HG02763 (cell line): ENCODE data around the gene NMD3.

Source experiments
- ATAC-seq: cut with Tn5 transposase; IDR thresholded peaks from one replicate; pipeline ENCODE4 v1.9.1; 2021; ENCODE audit warnings: mild to moderate bottlenecking, moderate library complexity; ENCODE audit not compliant: unreplicated experiment

NMD3 gene

DNA sequence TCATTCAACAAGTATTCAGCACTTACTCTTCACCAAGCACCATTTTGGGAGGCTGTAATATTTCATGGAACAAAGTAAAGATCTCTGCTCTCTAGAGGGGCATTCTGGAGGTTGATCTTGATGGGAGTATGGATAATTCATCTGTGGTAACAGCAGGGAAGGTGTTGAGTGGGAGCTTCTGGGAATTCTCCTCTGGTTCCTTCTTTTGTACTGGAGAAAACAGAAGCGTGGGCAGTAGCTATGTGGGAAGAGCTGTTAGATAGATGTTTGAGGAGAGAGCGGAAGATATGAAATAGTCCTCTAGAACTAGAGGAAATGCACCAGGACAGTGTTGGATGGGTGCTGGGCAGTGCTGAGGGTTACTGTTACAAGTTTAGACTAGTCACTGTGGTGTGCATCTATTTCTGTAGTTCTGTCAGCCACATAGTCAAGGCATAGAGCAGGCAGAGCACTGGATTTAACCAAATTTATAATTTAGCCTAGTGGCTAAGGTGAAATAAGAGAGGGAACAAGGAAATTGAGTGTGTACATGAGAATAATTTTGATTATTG, 9.6 kb downstream of the NMD3 start:
- no peak for ATAC-seq

DNA sequence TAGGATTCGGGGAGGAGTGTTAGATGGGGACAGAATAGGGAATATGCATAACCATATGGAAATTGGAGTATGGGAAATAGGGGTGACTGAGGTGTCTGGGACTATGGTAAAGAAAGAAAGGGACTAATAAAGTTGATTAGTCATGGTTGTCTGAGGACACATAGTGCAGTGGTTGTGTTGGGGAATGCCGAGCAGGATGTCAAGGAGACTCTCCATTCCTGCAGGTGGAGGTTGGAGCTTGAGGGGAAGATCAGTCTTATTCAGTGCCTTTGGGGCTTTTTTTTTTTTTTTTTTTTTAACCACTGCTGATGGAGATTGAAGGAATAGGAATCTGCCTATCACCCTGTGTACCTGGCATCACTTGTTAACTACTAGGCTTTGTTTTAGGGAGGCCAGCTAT, 10.8 kb downstream of the NMD3 start:
- ATAC-seq: no peak

DNA sequence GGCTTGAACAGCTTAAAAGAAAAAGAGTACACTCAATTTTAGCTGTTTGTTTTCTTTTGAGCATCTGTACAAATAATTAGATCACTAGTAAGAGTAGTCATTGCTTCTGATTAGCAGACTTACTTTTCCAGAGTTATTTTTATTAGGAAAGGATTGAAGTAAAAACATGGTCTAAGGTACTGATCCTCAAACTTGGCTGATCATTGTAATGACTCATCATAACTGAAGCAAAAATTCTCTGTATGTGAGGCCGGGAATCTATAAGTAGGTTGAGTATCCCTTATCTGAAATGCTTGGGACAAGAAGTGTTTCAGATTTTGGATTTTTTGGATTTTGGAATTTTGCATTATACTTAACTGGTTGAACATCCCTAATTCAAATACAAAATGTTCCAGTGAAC, 12.4 kb downstream of the NMD3 start:
- no peak for ATAC-seq

DNA sequence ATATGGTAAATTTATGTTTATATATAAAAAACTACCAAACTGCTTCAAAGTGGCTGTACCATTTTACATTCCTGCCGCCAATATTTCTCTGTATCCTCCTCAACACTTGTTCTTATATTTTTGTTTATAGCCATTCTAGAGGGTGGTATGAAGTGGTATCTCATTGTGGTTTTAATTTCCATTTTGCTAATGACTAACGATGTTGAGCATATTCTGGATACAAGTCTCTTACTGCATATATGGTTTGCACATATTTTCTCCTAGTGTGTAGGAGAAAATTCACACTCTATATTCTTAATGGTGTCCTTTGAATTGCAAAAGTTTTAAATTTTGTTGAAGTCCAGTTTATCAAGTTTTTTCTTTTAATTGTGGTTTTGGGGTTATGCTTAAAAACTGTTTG, 15.1 kb downstream of the NMD3 start:
- ATAC-seq: no peak

GRCh38 chr3:161239700-161240099, 18.6 kb downstream of the NMD3 start:
- ATAC-seq: no peak

GRCh38 chr3:161244538-161244937, 23.4 kb downstream of the NMD3 start:
- no peak for ATAC-seq

- no peak for ATAC-seq
Measured at GRCh38 chr3:161247049-161247448, 25.9 kb downstream of the NMD3 start.

GRCh38 chr3:161250116-161250515, 29.0 kb downstream of the NMD3 start:
- ATAC-seq: no peak

DNA sequence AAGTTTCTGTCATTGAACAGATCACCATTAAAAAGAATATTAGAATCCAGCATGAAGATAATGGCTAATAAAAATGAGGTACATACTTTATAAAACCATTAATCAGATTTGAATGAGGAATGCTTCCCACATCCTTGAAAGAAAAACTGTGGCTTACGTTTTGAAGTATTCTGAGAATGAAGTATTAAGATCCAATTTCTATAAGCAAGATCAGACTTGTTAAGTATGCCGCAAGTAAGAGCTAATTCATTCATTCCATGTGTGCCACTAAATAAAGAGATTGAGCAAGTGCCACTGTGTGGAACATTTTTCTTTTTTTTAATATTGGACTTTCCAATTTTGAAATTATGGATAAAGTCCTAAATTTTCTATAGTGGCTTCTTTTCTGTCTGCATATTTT, 30.6 kb downstream of the NMD3 start:
- no peak for ATAC-seq

DNA sequence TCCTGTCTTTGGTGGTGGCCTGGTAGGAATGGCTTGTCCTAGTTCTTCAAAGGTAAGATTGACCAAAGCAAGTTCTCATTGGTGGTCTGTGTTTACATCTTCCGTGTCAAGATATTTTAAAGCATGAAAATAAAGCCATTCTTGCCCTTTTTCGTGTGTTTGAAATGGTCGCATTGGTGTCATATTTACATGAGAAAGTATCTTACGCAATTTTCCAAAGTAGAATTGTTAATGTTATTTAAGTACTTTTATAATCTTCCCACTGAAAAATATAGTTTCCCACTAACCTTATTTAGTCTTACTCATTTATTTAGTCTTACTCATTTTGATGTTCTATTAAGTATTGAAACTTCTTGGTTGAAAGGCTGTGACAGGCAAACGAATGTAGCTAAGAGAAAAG, 31.0 kb downstream of the NMD3 start:
- ATAC-seq: no peak

DNA sequence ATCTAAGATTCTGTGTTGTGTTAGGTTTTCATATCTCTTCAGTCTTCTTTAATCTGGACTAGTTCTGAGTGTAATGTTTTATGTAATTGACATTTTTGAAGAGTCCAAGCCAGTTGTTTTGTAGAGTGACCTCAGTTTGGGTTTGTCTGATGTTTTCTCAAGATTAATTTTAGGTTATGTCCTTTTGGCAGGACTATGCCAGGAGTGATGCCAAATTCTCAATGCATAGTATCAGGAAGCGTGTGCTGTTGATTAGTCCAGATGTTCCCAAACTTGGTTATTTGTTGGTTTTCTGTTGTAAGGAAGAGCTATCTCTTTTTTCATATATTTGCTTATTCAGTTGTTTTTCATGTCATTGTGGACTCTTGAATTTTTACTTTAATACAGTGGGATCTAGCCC, 32.6 kb downstream of the NMD3 start:
- ATAC-seq: no peak

DNA sequence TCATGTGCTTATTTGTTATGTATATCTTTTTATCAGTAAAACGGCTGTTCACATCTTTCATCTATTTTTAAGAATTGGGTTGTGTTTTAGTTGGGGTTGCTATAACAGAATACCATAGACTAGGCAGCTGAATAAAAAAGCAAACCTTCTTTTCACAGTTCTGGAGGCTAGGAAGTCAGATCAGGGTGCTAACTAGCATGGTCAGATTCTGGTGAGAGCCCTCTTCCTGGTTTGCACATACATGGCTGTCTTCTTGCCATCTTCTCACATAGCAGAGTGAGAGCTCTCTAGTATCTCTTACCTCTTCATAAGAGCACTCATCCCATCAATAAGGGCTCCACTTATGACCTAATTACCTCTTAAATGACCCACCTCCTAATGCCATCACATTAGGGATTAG, 33.8 kb downstream of the NMD3 start:
- ATAC-seq: no peak

- no peak for ATAC-seq
Measured at GRCh38 chr3:161263057-161263456, 41.9 kb downstream of the NMD3 start.

- no peak for ATAC-seq
Measured at GRCh38 chr3:161264852-161265251, 43.7 kb downstream of the NMD3 start.

DNA sequence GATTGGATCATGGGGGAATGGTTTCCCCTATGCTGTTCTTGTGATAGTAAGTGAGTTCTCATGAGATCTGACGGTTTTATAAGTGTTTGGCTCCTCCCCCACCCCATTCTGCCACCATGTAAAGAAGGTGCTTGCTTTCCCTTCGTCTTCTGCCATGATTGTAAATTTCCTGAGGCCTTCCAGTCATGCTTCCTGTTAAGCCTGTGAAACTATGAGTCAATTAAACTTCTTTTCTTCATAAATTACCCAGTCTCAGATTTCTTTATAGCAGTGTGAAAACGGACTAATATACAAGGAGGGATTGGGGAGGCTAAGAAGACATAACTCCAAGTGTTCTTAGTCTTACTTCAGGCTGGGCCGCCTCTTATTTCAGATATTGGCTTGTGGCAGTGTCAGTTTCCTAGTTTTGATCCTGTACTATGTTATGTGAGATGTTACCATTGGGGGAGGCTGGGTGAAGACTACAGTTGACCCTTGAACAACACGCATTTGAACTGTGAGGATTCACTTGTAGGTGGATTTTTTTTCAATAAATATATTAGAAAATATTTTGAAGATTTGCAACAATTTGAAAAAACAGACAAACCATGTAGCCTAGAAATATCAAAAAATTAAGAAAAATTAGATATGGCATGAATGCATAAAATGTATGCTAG, 44.9 kb downstream of the NMD3 start:
- no peak for ATAC-seq

GRCh38 chr3:161266731-161267150, 45.6 kb downstream of the NMD3 start:
- no peak for ATAC-seq

DNA sequence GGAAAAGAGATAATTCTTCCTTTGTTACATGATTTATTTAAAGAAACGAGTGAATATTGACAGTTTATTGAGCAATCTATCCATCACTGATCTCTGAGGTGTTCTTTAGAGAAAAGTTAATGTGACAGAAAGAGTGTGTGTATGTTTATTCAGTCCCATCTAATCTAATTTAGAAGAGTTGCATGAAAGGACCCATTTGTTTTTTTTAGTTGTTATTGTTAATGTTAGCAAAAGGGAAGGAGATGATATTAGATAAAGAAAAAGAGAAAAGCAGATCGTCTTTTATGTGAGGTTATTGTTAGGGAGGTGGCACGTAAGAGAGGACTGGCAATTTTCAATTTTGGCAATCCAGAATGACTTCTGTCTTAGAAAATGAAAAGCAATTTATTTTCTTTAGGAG, 46.5 kb downstream of the NMD3 start:
- no peak for ATAC-seq

DNA sequence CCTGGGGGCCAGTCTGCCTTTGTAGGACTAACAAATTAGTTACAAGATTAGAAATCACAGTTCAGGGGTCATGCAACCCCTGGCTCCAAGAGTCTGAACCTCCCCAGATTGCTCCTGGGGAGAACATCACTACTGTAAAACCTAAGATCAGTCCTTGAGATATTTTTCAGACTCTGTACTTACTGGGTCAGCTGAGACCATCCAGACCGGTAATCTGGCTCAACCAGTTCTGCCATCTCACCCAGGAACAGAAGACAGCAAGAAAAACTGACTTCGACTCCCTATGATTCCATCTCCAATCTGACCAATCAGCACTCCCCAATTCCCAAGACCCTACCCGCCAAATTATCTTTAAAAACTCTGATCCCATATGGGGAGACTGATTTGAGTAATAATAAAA, 47.5 kb downstream of the NMD3 start:
- ATAC-seq: no peak

GRCh38 chr3:161270991-161271390, 49.9 kb downstream of the NMD3 start:
- no peak for ATAC-seq

DNA sequence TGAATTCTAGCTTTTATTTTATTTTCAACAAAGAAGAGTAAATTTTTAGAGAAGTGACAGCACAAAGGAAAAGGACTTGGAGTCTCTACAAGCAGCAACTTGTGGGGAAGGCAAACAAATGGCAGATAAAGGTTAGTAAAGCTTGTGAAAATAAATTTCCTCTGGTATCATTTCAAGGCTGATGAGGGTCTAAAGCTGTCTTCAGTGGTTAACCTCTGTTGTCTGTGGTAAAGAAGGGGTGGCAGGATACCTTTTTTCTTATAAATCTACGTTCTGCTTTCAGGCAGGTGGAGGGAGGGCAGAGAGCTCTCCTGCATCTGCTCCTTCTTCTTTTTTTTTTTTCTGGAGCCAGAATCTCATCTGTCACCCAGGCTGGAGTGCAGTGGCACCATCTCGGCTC, 50.5 kb downstream of the NMD3 start:
- ATAC-seq: no peak

- ATAC-seq: no peak
Measured at GRCh38 chr3:161272524-161272923, 51.4 kb downstream of the NMD3 start.

DNA sequence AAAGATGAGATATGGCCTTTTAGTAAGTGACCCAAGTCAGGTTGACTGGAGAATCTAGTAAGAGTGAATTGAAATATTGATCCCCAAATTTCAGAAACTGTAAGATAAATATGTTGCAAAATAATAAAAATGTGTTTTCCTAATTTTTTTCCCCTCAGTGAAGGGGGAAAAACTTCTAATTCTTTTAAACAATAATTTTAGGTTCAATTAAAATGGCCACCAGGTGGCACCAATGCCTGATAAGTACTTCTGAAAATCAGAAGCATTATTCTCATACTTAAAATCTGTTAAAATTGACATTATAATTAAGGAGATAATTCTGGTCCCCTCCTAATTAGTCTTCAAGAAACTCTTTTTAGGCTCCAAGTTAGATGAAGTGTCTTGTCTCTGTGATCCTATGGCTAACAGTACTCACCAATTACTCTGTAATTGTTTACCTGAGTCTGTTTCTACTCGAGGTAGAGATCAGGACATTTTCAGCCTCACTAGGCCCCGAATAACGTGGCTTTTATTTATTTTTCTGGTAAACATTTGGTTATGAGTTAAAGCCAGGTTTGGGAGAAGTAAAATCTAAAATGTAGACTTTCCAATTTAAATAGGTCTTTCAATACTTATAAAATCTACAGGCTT, 52.6 kb downstream of the NMD3 start:
- no peak for ATAC-seq
